Right lobe of liver (tissue), 6 donors: Measurements from ENCODE around the gene API5. TPM values are rescaled to one million over a fixed set of nuclear protein-coding genes. Genes with fewer than 3 reads are reported as not detected.
A peak's percentile ranks its signal among the peaks of the same experiment; 100 is the strongest.

Source experiments
- ATAC-seq, 4 donors: fragments of 200-7000 bp; cut with Tn5 transposase; one replicate each; pipeline ENCODE4 v1.9.1; 2020; ENCODE audit warnings: mild to moderate bottlenecking in 4 of 4, moderate library complexity in 4 of 4
- DNase-seq, 3 donors: peaks; one replicate each; pipeline ENCODE4 v3.0.0-alpha.2; 2020
- H3K27ac ChIP-seq, 3 donors: fragments of 200-600 bp; one replicate each; pipeline ENCODE4 v1.8.0; 2022
- H3K27me3 ChIP-seq, 2 donors: fragments of 200-600 bp; one replicate each; pipeline ENCODE4 v1.8.0; 2022
- H3K36me3 ChIP-seq, 4 donors: fragments of 200-600 bp; sonication (generic) in 1 of 4; one replicate each; pipeline versions ENCODE4 v1.5.1 to v1.8.0; 2017 to 2022; ENCODE audit warnings: control low read depth in 1 of 4
- H3K4me1 ChIP-seq, 4 donors: fragments of 200-600 bp; sonication (generic) in 1 of 4; one replicate each; pipeline versions ENCODE4 v1.5.1 to v1.8.0; 2017 to 2022; ENCODE audit warnings: control low read depth in 1 of 4
- H3K4me3 ChIP-seq, 3 donors: fragments of 200-600 bp; one replicate each; pipeline ENCODE4 v1.8.0; 2022
- H3K9me3 ChIP-seq, 4 donors: fragments of 200-600 bp; sonication (generic) in 1 of 4; one replicate each; pipeline versions ENCODE4 v1.5.1 to v1.8.0; 2017 to 2022; ENCODE audit warnings: control low read depth in 1 of 4
- POLR2A ChIP-seq: fragments of 450-650 bp; IDR thresholded peaks from one replicate; pipeline ENCODE4 v1.6.1; 2017; ENCODE audit warnings: antibody characterized with exemption, mild to moderate bottlenecking
- WGBS: methylation state at CpG from one replicate; pipeline ENCODE4 v1.1.6; 2018; ENCODE audit warnings: low coverage, low lambda C conversion rate; ENCODE audit not compliant: insufficient coverage; ENCODE audit errors: missing lambda C conversion rate; 5-methylcytosine and 5-hydroxymethylcytosine counted together
- intact Hi-C, 2 donors: fragments of 100-400 bp; cut with DNase I; formaldehyde crosslinking; loops; one replicate each; pipeline versions ENCODE4 v1.11.2 to v1.14.1; 2022
- small RNA-seq, 2 experiments: library from RNA; depleted of rRNA; stranded (forward); fragments of <200 nt; gene quantifications; one replicate each; pipeline ENCODE3, GENCODE V24; 2016
- total RNA-seq, 6 experiments: library from RNA; depleted of rRNA in 2 of 6; stranded (reverse); fragments of >200 nt in 2 of 6; fragmentation: NEBNext Ultra II Directional in 3 of 6; extraction: Animal tissue kit (Norgen Biotek cat#: 25700) in 3 of 6; gene quantifications; one replicate each; pipeline versions ENCODE4 v1.1.0 to v1.2.4, GENCODE V29; 2016 to 2023
- TF ChIP-seq, protein P1 (sequence below), 4 donors: fragments of 200-600 bp in 3 of 4; fragments of 450-650 bp in 1 of 4; IDR thresholded peaks; one replicate each; pipeline versions ENCODE4 v1.5.1 to v1.8.0; 2016 to 2022; ENCODE audit warnings: antibody characterized with exemption in 4 of 4, mild to moderate bottlenecking in 2 of 4
- donor health status: DM: no; HTN: yes; CAD: no.
- donor health status: DM: no; HTN: no; CAD: no.
- donor health status: DM: no; HTN: no; CAD: no.
- donor health status: DM: no; HTN: yes; CAD: no.
- donor health status: DM: no; HTN: yes; CAD: no.

The API5 gene
- total RNA-seq, 6 experiments from 2014 or later: 42.2 to 55.5 (median 49.6) TPM

DNA sequence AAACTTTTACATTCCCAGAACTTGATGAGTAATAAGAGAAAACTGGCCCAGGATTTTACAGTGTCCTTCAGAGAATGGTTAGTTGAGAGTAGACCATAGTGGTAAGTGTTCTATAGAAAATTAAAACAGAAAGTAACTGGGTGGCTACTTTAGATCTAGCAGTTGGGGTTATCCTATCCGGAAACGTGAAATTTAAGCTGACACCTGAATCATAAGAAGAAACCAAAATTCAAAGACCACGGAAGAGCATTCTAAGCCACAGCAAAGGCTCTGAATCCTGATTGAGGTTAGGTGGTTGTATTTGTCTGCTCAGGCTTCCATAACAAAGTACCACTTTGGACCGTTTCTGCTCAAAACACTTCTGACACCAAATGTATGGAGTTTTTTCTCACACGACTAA, 80.9 kb downstream of the API5 start:
- WGBS: 82% methylated on average over 5 of the region's 5 CpGs
- no peaks in the 10 kb centered on the region for H3K4me1 ChIP-seq
- peaks cover 0 to 33% (median 14%) of the 10 kb centered on the region in 4 donors for H3K36me3 ChIP-seq
- TF ChIP-seq, protein P1, sequence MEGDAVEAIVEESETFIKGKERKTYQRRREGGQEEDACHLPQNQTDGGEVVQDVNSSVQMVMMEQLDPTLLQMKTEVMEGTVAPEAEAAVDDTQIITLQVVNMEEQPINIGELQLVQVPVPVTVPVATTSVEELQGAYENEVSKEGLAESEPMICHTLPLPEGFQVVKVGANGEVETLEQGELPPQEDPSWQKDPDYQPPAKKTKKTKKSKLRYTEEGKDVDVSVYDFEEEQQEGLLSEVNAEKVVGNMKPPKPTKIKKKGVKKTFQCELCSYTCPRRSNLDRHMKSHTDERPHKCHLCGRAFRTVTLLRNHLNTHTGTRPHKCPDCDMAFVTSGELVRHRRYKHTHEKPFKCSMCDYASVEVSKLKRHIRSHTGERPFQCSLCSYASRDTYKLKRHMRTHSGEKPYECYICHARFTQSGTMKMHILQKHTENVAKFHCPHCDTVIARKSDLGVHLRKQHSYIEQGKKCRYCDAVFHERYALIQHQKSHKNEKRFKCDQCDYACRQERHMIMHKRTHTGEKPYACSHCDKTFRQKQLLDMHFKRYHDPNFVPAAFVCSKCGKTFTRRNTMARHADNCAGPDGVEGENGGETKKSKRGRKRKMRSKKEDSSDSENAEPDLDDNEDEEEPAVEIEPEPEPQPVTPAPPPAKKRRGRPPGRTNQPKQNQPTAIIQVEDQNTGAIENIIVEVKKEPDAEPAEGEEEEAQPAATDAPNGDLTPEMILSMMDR (IDR thresholded peaks at IDR 0.05): no peak
- no peak for TF ChIP-seq POLR2A
- ATAC-seq (no peak), DNase-seq (no peak)
- H3K9me3 ChIP-seq: no peaks in the 10 kb centered on the region
- H3K4me3 ChIP-seq: no peak overlapping the region
- H3K27me3 ChIP-seq: no peaks in the 10 kb centered on the region
- H3K27ac ChIP-seq: no peak overlapping the region
- intact Hi-C loops: no loop called here

DNA sequence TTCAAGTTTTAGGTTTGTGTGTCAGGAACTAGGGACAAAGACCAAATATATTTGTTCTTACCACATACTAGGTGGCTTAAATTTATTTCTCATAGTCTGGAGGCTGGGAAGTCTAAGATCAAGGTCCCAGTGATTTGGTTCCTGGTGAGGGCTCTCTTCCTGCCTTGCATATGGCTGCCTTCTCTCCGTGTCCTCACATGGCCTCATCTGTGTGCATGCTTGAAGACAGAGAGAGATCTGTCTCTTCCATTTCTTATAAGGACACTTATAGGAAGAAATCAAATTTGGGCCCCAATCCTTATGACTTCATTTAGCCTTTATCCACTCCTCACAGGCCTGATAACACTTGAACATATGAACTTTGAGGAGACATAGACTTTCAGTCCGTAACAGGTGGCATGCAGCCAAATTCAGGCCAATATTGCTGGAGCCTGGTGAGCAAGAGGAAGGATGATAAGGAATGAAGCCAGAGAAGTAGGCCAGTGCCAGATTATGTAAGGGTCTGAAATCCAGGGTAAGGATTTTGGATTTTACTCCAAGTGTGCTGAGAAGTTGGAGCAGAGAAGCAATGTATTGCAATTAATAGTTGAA, 82.1 kb downstream of the API5 start:
- no peaks in the 10 kb centered on the region for H3K27me3 ChIP-seq
- DNase-seq (peak; percentile 54 to 73 (median 71)), ATAC-seq (peak; percentile 59 to 88 (median 70))
- H3K4me1 ChIP-seq: no peaks in the 10 kb centered on the region
- no peaks in the 10 kb centered on the region for H3K9me3 ChIP-seq
- H3K27ac ChIP-seq: no peak overlapping the region
- no peak for TF ChIP-seq POLR2A
- TF ChIP-seq, protein P1 (IDR thresholded peaks at IDR 0.05): no peak
- intact Hi-C loops: no loop called here
- H3K4me3 ChIP-seq: no peak overlapping the region
- 58% methylated on average over 2 of the region's 2 CpGs for WGBS
- peaks cover 0 to 40% (median 14%) of the 10 kb centered on the region in 4 donors for H3K36me3 ChIP-seq

Small RNA genes within 50 kb of the gene (small RNA-seq; reads per million reads assigned to genes)
- gene RF00019: 0 reads per million in 2 experiments

Other genes starting within 250 kb of the API5 start
- gene TTC17, start 46.9 kb downstream of the API5 start, total RNA-seq: 10 to 100 TPM; 33.9 to 70.2 (median 48.5) TPM